ENCODE measurements around the gene MORC2. TPM values are rescaled to one million over a fixed set of nuclear protein-coding genes. Genes with fewer than 3 reads are reported as not detected.

The MORC2 gene
- total RNA-seq, 1 experiment from 2014 or later = 36.1 TPM

DNA sequence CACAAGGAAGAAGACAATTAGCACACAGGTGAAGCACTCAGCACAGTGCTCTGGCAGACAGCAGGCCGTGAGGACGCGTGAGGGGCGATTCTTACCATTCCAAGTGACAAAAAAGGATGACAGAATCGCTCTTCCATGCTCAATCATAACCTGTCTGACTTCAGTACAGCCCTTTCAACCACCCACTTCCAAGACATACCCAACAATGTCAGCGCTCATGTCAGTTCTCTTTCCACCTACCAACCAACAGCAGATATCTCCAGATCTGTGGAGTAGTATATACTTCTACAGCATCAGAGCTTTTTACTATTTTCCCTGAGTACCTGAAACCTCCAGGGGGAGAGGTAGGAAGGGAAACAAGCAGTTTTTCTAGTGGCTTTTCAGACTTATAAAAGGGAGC, 40.2 kb downstream of the MORC2 start:
- BruUV-seq (replicated peaks) = no TSS peak
- CTCF ChIA-PET = interaction anchor here (0.7 kb wide), 1 partner anchor 158 kb away, joined by 5 read pairs; no protein-coding TSS in a partner anchor
- H3K27ac Mint-ChIP-seq (ENCODE audit: low read depth, unreplicated experiment) = no peak overlapping the region
- no peak for DNase-seq (ENCODE audit: unreplicated experiment)
- peaks cover 82% of the 10 kb centered on the region for H3K36me3 Mint-ChIP-seq (ENCODE audit: insufficient read depth, unreplicated experiment)
- no peaks in the 10 kb centered on the region for H3K9me3 Mint-ChIP-seq (ENCODE audit: unreplicated experiment)
- POLR2A ChIA-PET = no interaction called here
- TF ChIP-seq, protein P1, sequence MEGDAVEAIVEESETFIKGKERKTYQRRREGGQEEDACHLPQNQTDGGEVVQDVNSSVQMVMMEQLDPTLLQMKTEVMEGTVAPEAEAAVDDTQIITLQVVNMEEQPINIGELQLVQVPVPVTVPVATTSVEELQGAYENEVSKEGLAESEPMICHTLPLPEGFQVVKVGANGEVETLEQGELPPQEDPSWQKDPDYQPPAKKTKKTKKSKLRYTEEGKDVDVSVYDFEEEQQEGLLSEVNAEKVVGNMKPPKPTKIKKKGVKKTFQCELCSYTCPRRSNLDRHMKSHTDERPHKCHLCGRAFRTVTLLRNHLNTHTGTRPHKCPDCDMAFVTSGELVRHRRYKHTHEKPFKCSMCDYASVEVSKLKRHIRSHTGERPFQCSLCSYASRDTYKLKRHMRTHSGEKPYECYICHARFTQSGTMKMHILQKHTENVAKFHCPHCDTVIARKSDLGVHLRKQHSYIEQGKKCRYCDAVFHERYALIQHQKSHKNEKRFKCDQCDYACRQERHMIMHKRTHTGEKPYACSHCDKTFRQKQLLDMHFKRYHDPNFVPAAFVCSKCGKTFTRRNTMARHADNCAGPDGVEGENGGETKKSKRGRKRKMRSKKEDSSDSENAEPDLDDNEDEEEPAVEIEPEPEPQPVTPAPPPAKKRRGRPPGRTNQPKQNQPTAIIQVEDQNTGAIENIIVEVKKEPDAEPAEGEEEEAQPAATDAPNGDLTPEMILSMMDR (IDR thresholded peaks at IDR 0.05; ENCODE audit: unreplicated experiment) = no peak
- H3K4me1 Mint-ChIP-seq (ENCODE audit: insufficient read depth, unreplicated experiment) = no peaks in the 10 kb centered on the region
- H3K4me3 Mint-ChIP-seq (ENCODE audit: unreplicated experiment) = no peak overlapping the region
- no peaks in the 10 kb centered on the region for H3K27me3 Mint-ChIP-seq (ENCODE audit: insufficient read depth, unreplicated experiment)
- intact Hi-C loops (cut with micrococcal nuclease) = no loop called here

DNA sequence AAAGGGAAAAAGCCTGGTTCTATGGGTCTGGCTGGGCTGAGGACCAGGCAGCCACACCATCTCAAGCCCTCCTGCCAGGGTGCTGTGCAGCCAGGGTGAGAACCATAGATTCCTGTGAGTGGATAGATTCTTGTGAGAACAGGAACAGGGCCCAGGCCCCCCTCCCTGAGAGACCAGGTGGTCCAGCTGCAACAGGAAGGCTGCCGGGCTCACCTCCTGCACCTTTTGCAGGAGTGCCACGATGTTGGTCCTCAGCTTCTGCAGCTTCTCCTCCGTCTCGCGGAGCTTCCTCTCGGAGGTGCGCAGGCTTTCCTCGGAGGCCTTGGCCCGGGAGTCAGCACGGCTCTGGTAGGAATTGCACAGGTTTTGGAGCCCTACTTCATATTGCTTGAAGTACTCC, 40.8 kb downstream of the MORC2 start:
- Mint-ChIP-seq H3K4me3 (ENCODE audit: unreplicated experiment) (no peak overlapping the region), H3K36me3 (ENCODE audit: insufficient read depth, unreplicated experiment) (peaks cover 76% of the 10 kb centered on the region), H3K4me1 (ENCODE audit: insufficient read depth, unreplicated experiment) (no peaks in the 10 kb centered on the region), H3K27me3 (ENCODE audit: insufficient read depth, unreplicated experiment) (no peaks in the 10 kb centered on the region), H3K9me3 (ENCODE audit: unreplicated experiment) (no peaks in the 10 kb centered on the region), H3K27ac (ENCODE audit: low read depth, unreplicated experiment) (no peak overlapping the region)
- intact Hi-C loops (cut with micrococcal nuclease) = no loop called here
- no TSS peak for BruUV-seq (replicated peaks)
- ChIA-PET POLR2A (no interaction called here), CTCF (interaction anchor here (0.7 kb wide), 1 partner anchor 167 kb away, joined by 6 read pairs; no protein-coding TSS in a partner anchor)
- TF ChIP-seq, protein P1 (IDR thresholded peaks at IDR 0.05; ENCODE audit: unreplicated experiment) = no peak
- no peak for DNase-seq (ENCODE audit: unreplicated experiment)

GRCh38 chr22:30926706-30927105, 41.9 kb downstream of the MORC2 start:
- Mint-ChIP-seq H3K36me3 (ENCODE audit: insufficient read depth, unreplicated experiment) (peaks cover 65% of the 10 kb centered on the region), H3K4me3 (ENCODE audit: unreplicated experiment) (no peak overlapping the region), H3K27ac (ENCODE audit: low read depth, unreplicated experiment) (no peak overlapping the region), H3K9me3 (ENCODE audit: unreplicated experiment) (no peaks in the 10 kb centered on the region), H3K27me3 (ENCODE audit: insufficient read depth, unreplicated experiment) (no peaks in the 10 kb centered on the region), H3K4me1 (ENCODE audit: insufficient read depth, unreplicated experiment) (no peaks in the 10 kb centered on the region)
- DNase-seq (ENCODE audit: unreplicated experiment) = no peak
- no TSS peak for BruUV-seq (replicated peaks)
- CTCF ChIA-PET = interaction anchor here (0.6 to 1.3 kb wide), 2 partner anchors 18 to 163 kb away, joined by 3 to 7 read pairs; no protein-coding TSS in a partner anchor
- POLR2A ChIA-PET = no interaction called here
- TF ChIP-seq, protein P1 (IDR thresholded peaks at IDR 0.05; ENCODE audit: unreplicated experiment) = no peak
- intact Hi-C loops (cut with micrococcal nuclease) = no loop called here

DNA sequence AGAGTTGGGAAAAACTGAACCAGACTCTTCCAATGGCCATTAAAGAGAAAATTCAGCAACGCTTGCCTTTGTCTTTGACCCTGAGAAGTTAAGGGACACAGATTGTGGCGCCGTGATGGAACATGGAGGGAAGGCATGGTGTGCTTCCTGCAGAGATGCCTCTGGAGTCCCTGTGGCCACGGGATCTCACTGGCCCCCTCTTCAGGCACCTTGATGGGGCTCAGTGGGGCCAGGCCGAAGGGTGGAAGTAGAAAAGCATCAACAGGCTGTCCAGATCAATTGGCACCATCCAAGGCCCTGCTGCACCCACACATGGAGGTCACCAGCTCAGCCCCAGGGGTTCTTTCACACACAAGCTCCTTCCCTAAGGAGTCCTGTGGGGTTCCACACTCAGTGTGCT, 42.9 kb downstream of the MORC2 start:
- no peak overlapping the region for H3K27ac Mint-ChIP-seq (ENCODE audit: low read depth, unreplicated experiment)

More for the DNA sequence above, 42.9 kb downstream of the MORC2 start:
- CTCF ChIA-PET = interaction anchor here (1.0 kb wide), 1 partner anchor 495 kb away, joined by 3 read pairs; no protein-coding TSS in a partner anchor
- Mint-ChIP-seq H3K4me3 (ENCODE audit: unreplicated experiment) (no peak overlapping the region), H3K36me3 (ENCODE audit: insufficient read depth, unreplicated experiment) (peaks cover 56% of the 10 kb centered on the region), H3K9me3 (ENCODE audit: unreplicated experiment) (no peaks in the 10 kb centered on the region), H3K4me1 (ENCODE audit: insufficient read depth, unreplicated experiment) (no peaks in the 10 kb centered on the region), H3K27me3 (ENCODE audit: insufficient read depth, unreplicated experiment) (no peaks in the 10 kb centered on the region)
- no TSS peak for BruUV-seq (replicated peaks)
- TF ChIP-seq, protein P1 (IDR thresholded peaks at IDR 0.05; ENCODE audit: unreplicated experiment) = no peak
- intact Hi-C loops (cut with micrococcal nuclease) = no loop called here
- POLR2A ChIA-PET = interaction anchor here (0.6 kb wide), 1 partner anchor 169 kb away, joined by 3 read pairs; no protein-coding TSS in a partner anchor
- no peak for DNase-seq (ENCODE audit: unreplicated experiment)
